IMR-90 (cell line): ENCODE measurements around the gene VHLL. TPM values are rescaled to one million over a fixed set of nuclear protein-coding genes. Genes with fewer than 3 reads are reported as not detected.

Experiments used
- ATAC-seq: fragments of 200-7000 bp; cut with Tn5 transposase; 2 replicates; pipeline ENCODE4 v1.9.1; 2020; ENCODE audit warnings: low read depth, mild to moderate bottlenecking, moderate library complexity
- BruUV-seq: library from RNA; stranded (reverse); fragments of 400-500 nt; replicated peaks from 2 replicates; lab custom pipeline; 2021; lab: Mats Ljungman, UMichigan
- CTCF ChIA-PET: fragments of 300-600 bp; formaldehyde crosslinking; extraction: SDS; loops from one replicate; lab custom pipeline; 2021; ENCODE audit warnings: antibody characterized with exemption; lab: Yijun Ruan, JAX
- POLR2A ChIA-PET: fragments of 300-600 bp; sonication (Branson Sonifier 250); formaldehyde crosslinking; loops from one replicate; lab custom pipeline; 2022; ENCODE audit warnings: antibody characterized with exemption; ENCODE audit not compliant: unreplicated experiment; lab: Charles Lee
- DNase-seq: peaks from one replicate; pipeline ENCODE4 v3.0.0; 2013
- H2AFZ ChIP-seq: replicated peaks from 2 replicates; pipeline ENCODE3; 2013; ENCODE audit warnings: low read length, mild to moderate bottlenecking; ENCODE audit not compliant: poor library complexity
- H2AK5ac ChIP-seq: 2 replicates; pipeline ENCODE4 v1.6.1; 2013; ENCODE audit warnings: low read depth, low read length, inconsistent platforms
- H2AK9ac ChIP-seq: replicated peaks from 2 replicates; pipeline ENCODE3; 2013; ENCODE audit warnings: mild to moderate bottlenecking, low read depth, low read length, moderate library complexity; ENCODE audit not compliant: poor library complexity
- H2BK120ac ChIP-seq: 2 replicates; pipeline ENCODE4 v1.6.1; 2013; ENCODE audit warnings: low read depth, low read length, inconsistent platforms
- H2BK15ac ChIP-seq: 3 replicates; pipeline ENCODE4 v1.6.1; 2013; ENCODE audit warnings: low read depth, low read length, inconsistent platforms
- H2BK20ac ChIP-seq: 2 replicates; pipeline ENCODE4 v1.6.1; 2013; ENCODE audit warnings: low read depth, mild to moderate bottlenecking, inconsistent platforms, low read length, moderate library complexity
- H2BK5ac ChIP-seq: 2 replicates; pipeline ENCODE4 v1.6.1; 2013; ENCODE audit warnings: mild to moderate bottlenecking, low read depth, low read length, inconsistent platforms; ENCODE audit not compliant: poor library complexity, severe bottlenecking
- H3K14ac ChIP-seq: replicated peaks from 2 replicates; pipeline ENCODE4 v1.6.1; 2013; ENCODE audit warnings: low read depth, low read length, inconsistent platforms
- H3K18ac ChIP-seq: 2 replicates; pipeline ENCODE4 v1.6.1; 2013; ENCODE audit warnings: low read depth, low read length, control low read depth
- H3K23ac ChIP-seq: 2 replicates; pipeline ENCODE4 v1.6.1; 2013; ENCODE audit warnings: low read depth, low read length, inconsistent platforms
- H3K27ac ChIP-seq: 2 replicates; pipeline ENCODE4 v1.5.1; 2013; ENCODE audit warnings: mild to moderate bottlenecking, control low read depth, low read length; ENCODE audit not compliant: insufficient read depth
- H3K27me3 ChIP-seq: 2 replicates; pipeline ENCODE4 v1.6.1; 2013; ENCODE audit warnings: low read length; ENCODE audit not compliant: control insufficient read depth, insufficient read depth
- H3K36me3 ChIP-seq: 2 replicates; pipeline ENCODE4 v1.6.1; 2013; ENCODE audit warnings: low read length, mixed read lengths; ENCODE audit not compliant: control insufficient read depth, insufficient read depth
- H3K4ac ChIP-seq: 2 replicates; pipeline ENCODE4 v1.6.1; 2013; ENCODE audit warnings: low read depth, low read length, inconsistent platforms
- H3K4me1 ChIP-seq: 2 replicates; pipeline ENCODE4 v1.6.1; 2013; ENCODE audit warnings: low read length, mixed read lengths; ENCODE audit not compliant: control insufficient read depth, insufficient read depth
- H3K4me2 ChIP-seq: 2 replicates; pipeline ENCODE4 v1.6.1; 2013; ENCODE audit warnings: low read depth, mild to moderate bottlenecking, control low read depth, low read length, moderate library complexity
- H3K4me3 ChIP-seq: 2 replicates; pipeline ENCODE4 v1.5.1; 2013; ENCODE audit warnings: low read depth, mild to moderate bottlenecking, control low read depth, low read length, moderate library complexity; ENCODE audit not compliant: insufficient read depth
- H3K56ac ChIP-seq: 2 replicates; pipeline ENCODE4 v1.6.1; 2013; ENCODE audit warnings: low read length, inconsistent platforms; ENCODE audit not compliant: insufficient read depth; ENCODE audit errors: extremely low read depth
- H3K79me1 ChIP-seq, 2 experiments: 2 replicates each; pipeline ENCODE4 v1.6.1; 2013; ENCODE audit warnings: low read length in 2 of 2, inconsistent platforms in 1 of 2, low read depth in 1 of 2
- H3K9ac ChIP-seq: 2 replicates; pipeline ENCODE4 v1.6.1; 2013; ENCODE audit warnings: low read depth, low read length, control low read depth
- H3K9me1 ChIP-seq: 2 replicates; pipeline ENCODE4 v1.6.1; 2013; ENCODE audit warnings: low read length, inconsistent platforms; ENCODE audit not compliant: insufficient read depth
- H3K9me3 ChIP-seq: 2 replicates; pipeline ENCODE4 v1.6.1; 2013; ENCODE audit warnings: low read length; ENCODE audit not compliant: control insufficient read depth, insufficient read depth
- H4K20me1 ChIP-seq: 2 replicates; pipeline ENCODE4 v1.6.1; 2013; ENCODE audit warnings: low read length, inconsistent platforms; ENCODE audit not compliant: insufficient read depth
- H4K5ac ChIP-seq: 2 replicates; pipeline ENCODE4 v1.6.1; 2013; ENCODE audit warnings: mild to moderate bottlenecking, low read depth, low read length, control low read depth
- H4K8ac ChIP-seq, 2 experiments: 2 replicates each; pipeline ENCODE4 v1.6.1; 2013; ENCODE audit warnings: low read depth in 2 of 2, low read length in 2 of 2, control low read depth in 1 of 2, inconsistent platforms in 1 of 2
- H4K91ac ChIP-seq: 2 replicates; pipeline ENCODE4 v1.6.1; 2013; ENCODE audit warnings: low read depth, low read length, inconsistent platforms; ENCODE audit not compliant: insufficient read depth
- BHLHE40 ChIP-seq: fragments of 150-350 bp; IDR thresholded peaks from 2 replicates; pipeline ENCODE4 v1.6.1; 2016; ENCODE audit warnings: mild to moderate bottlenecking, low read depth, low read length
- CHD1 ChIP-seq: IDR thresholded peaks from 2 replicates; pipeline ENCODE4 v1.6.1; 2012; ENCODE audit warnings: low read depth, low read length, improper control_type of control experiment
- CTCF ChIP-seq: conservative IDR thresholded peaks from 2 replicates; pipeline ENCODE4 v1.5.1; 2012; ENCODE audit warnings: mild to moderate bottlenecking, low read depth, low read length, improper control_type of control experiment
- ELK1 ChIP-seq: fragments of 150-350 bp; IDR thresholded peaks from 2 replicates; pipeline ENCODE4 v1.6.1; 2016; ENCODE audit warnings: low read depth, mild to moderate bottlenecking, low read length, moderate library complexity, borderline replicate concordance
- MAFK ChIP-seq: IDR thresholded peaks from 2 replicates; pipeline ENCODE4 v1.6.1; 2012; ENCODE audit warnings: low read depth, low read length, improper control_type of control experiment
- MAZ ChIP-seq: IDR thresholded peaks from 2 replicates; pipeline ENCODE4 v1.6.1; 2012; ENCODE audit warnings: low read depth, mild to moderate bottlenecking, low read length, improper control_type of control experiment, moderate library complexity, borderline replicate concordance
- MXI1 ChIP-seq: IDR thresholded peaks from 2 replicates; pipeline ENCODE4 v1.6.1; 2012; ENCODE audit warnings: low read depth, mild to moderate bottlenecking, low read length, moderate library complexity, borderline replicate concordance
- POLR2A ChIP-seq: IDR thresholded peaks from 2 replicates; pipeline ENCODE4 v1.6.1; 2012; ENCODE audit warnings: mild to moderate bottlenecking, low read depth, low read length
- RAD21 ChIP-seq: IDR thresholded peaks from 2 replicates; pipeline ENCODE4 v1.6.1; 2012; ENCODE audit warnings: low read length, improper control_type of control experiment
- RCOR1 ChIP-seq: IDR thresholded peaks from 2 replicates; pipeline ENCODE4 v1.6.1; 2012; ENCODE audit warnings: mild to moderate bottlenecking, low read length, improper control_type of control experiment; ENCODE audit not compliant: insufficient replicate concordance
- SMC3 ChIP-seq: fragments of 150-350 bp; IDR thresholded peaks from 2 replicates; pipeline ENCODE4 v1.6.1; 2016; ENCODE audit warnings: low read depth, mild to moderate bottlenecking, antibody characterized with exemption, low read length, moderate library complexity
- USF2 ChIP-seq: fragments of 150-350 bp; IDR thresholded peaks from 2 replicates; pipeline ENCODE4 v1.6.1; 2017; ENCODE audit warnings: mild to moderate bottlenecking, antibody characterized with exemption, low read length, low read depth
- WGBS, 2 experiments: methylation state at CpG; one replicate each; pipeline versions ENCODE4 v1.1.5 to v1.1.7; 2013; ENCODE audit warnings: missing lambda C conversion rate in 2 of 2; ENCODE audit not compliant: insufficient read length in 1 of 2; ENCODE audit errors: extremely low coverage in 2 of 2; 5-methylcytosine and 5-hydroxymethylcytosine counted together
- dilution Hi-C: fragments of 300-500 bp; cut with HindIII; formaldehyde crosslinking; loops from one replicate; pipeline ENCODE4 v1.14.3; 2018; ENCODE audit warnings: low sequenced_read_pairs; ENCODE audit not compliant: unreplicated experiment
- in situ Hi-C: fragments of 300-500 bp; cut with MboI; formaldehyde crosslinking; loops from 3 replicates; pipeline ENCODE4 v1.14.3; 2019; ENCODE audit warnings: low sequenced_read_pairs, inconsistent platforms, mixed read lengths
- intact Hi-C: fragments of 100-400 bp; cut with micrococcal nuclease; formaldehyde crosslinking; loops from 2 replicates; pipeline ENCODE4 v1.10.0; 2022
- polyA plus RNA-seq, 3 experiments: library from polyadenylated mRNA; depleted of rRNA; stranded (reverse); fragments of >200 nt; gene quantifications; 2 replicates each; pipeline ENCODE4 v1.2.3, GENCODE V29; 2012; ENCODE audit warnings: low replicate concordance in 1 of 3
- total RNA-seq: library from RNA; depleted of rRNA; stranded (reverse); fragments of >200 nt; gene quantifications from 2 replicates; pipeline ENCODE4 v1.2.3, GENCODE V29; 2012

The VHLL gene
- total and polyA plus RNA-seq, 2 of the 4 experiments (the other 2 are of a cell fraction): not detected

GRCh38 chr1:156262461-156263287 is 36.4 kb downstream of the VHLL start (continued):
- TF ChIP-seq MAZ (no peak), POLR2A (no peak), RAD21 (no peak), MAFK (no peak)

- ATAC-seq: no peak
- no peak overlapping the region for H2AK9ac ChIP-seq
These were observed 38.2 kb downstream of the VHLL start for GRCh38 chr1:156260896-156261295.

More at GRCh38 chr1:156260896-156261295, 38.2 kb downstream of the VHLL start:
- Histone ChIP-seq H2AFZ (no peak overlapping the region), H4K20me1 (peaks cover 24% of the 10 kb centered on the region), H3K4ac (no peak overlapping the region), H3K27ac (no peak overlapping the region), H4K5ac (no peak overlapping the region), H2AK5ac (no peak overlapping the region), H4K8ac (no peak overlapping the region), H2BK20ac (no peak overlapping the region), H3K9me3 (no peaks in the 10 kb centered on the region), H2BK5ac (no peak overlapping the region), H2BK15ac (no peak overlapping the region), H3K4me3 (no peak overlapping the region), H3K4me2 (no peak overlapping the region), H3K9ac (no peak overlapping the region), H3K79me1 (peaks cover 14 to 38% of the 10 kb centered on the region in 2 experiments), H3K14ac (no peak overlapping the region), H3K56ac (no peak overlapping the region), H3K27me3 (no peaks in the 10 kb centered on the region), H3K18ac (no peak overlapping the region), H4K91ac (no peak overlapping the region), H3K4me1 (peaks cover 9% of the 10 kb centered on the region), H2BK120ac (no peak overlapping the region), H3K23ac (no peak overlapping the region), H3K9me1 (peaks cover 9% of the 10 kb centered on the region; the same call in 1 of the 2 replicates), H3K36me3 (peaks cover 76% of the 10 kb centered on the region)
- intact Hi-C loops (no loop called here), dilution Hi-C loops (no loop called here), in situ Hi-C loops (no loop called here)
- POLR2A ChIA-PET: no interaction called here
- TF ChIP-seq MAFK (no peak), CTCF (no peak), BHLHE40 (no peak), RAD21 (no peak), ELK1 (no peak), MXI1 (no peak), MAZ (no peak), USF2 (no peak), CHD1 (no peak), SMC3 (no peak), RCOR1 (no peak)
- no peak for DNase-seq
- no CpG with 5 or more reads among the region's 2 CpGs for WGBS, 2 experiments
- BruUV-seq: no TSS peak
- CTCF ChIA-PET: no interaction called here
